Inferior parietal cortex (tissue), 1 donor: Measurements from ENCODE around the gene BUB1B.
"Not testable (repeated sequence)": the region's sequence is repeated elsewhere in the genome, so short reads cannot be mapped to it uniquely, and the experiment has no call there.

ENCODE experiments used
- DNase-seq: peaks from one replicate; pipeline ENCODE4 v3.0.0-alpha.2; 2016; ENCODE audit errors: extremely low spot score

Gene BUB1B

DNA sequence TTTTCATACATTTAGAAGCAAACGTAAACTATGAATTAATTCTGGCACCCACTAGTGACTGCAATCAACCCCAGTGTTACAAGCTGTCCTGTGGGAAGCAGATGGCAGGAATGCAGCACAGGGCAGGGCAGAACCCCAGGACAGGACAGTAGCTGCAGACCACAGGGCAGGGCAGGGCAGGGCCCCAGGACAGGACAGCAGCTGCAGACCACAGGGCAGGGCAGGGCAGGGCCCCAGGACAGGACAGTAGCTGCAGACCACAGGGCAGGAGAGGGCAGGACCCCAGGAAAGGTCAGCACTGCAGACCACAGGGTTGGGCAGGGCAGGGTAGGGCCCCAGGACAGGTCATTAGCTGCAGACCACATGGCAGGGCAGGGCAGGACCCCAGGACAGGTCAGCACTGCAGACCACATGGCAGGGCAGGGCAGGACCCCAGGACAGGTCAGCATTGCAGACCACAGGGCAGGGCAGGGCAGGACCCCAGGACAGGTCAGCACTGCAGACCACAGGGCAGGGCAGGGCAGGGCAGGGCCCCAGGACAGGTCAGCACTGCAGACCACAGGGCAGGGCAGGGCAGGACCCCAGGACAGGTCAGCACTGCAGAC lies 24.9 kb upstream of the BUB1B start:
- DNase-seq, result not testable (repeated sequence)

DNA sequence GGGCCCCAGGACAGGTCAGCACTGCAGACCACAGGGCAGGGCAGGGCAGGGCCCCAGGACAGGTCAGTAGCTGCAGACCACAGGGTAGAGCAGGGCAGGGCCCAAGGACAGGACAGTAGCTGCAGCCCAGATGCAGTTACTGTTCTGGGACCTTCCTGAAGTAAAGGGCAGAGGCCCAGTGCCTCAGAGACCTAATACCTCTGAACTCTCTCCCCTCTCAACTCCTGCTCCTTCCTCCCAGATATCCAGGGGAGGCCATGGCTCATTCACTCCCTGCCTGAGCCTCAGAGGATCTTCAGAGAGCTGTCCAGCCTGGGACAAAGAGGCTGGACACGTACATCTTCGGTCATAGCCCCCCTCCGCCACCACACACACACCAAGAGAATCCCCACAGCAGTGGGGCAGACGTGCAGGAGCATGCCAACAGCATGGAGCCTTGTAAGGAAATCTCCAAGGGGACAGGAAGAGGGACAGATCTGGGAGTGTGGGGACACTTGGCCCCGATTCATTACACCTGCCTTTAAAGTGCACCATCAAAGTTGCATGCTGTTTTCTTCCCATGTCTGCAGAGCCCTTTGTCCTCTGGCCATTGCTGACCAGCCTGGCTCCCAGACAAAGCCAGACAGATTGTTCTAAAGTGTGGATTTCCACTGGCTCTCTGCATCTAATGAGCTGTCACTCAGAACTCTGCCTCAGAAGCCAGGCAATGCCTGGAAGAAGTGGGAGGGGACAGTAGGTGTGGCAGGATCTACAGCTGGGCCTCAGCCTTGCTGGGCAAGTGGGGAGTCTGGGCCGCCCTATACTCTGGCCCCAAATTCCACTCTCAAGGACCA lies 24.2 kb upstream of the BUB1B start:
- DNase-seq, result no peak

GRCh38 chr15:40137303-40138200 lies 23.3 kb upstream of the BUB1B start:
- DNase-seq, result no peak

DNA sequence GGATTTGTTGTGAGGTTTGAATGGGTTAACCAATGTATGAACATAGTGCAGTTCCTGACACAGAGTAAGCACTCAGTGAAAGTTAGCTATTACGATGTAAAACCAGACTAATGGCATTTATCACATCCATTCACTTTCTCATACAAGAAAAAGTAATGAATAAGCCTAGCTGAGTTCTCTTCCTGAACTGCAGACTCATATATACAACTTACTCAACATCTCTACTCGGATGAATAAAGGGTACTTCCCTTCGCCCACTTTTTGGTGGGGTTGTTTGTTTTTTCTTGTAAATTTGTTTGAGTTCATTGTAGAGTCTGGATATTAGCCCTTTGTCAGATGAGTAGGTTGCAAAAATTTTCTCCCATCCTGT lies 22.7 kb upstream of the BUB1B start:
- DNase-seq, result not testable (repeated sequence)

DNA sequence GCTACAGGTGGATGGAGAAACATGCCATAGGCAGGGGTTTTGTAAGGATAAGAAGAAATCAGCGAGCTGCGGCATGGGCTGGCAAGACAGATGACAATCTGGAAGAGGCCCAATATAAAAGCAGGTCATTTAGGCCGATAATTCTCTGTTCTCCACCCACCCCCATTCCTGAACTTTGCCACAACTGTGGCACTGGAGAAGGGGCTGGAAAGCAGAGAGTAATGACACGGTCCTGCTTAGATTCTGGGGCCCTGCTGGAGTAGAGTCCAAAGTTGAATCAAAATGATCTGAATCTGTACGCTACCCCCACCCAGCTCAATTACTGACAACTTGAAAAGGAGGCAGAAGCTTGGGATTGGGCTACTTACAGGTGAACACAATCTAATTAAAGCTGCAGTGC lies 18.4 kb upstream of the BUB1B start:
- DNase-seq, result no peak

GRCh38 chr15:40146037-40146436 lies 14.8 kb upstream of the BUB1B start:
- DNase-seq, result no peak

GRCh38 chr15:40149339-40149738 lies 11.5 kb upstream of the BUB1B start:
- DNase-seq, result no peak

GRCh38 chr15:40150163-40150925 lies 10.5 kb upstream of the BUB1B start:
- peak; percentile 9 for DNase-seq

DNA sequence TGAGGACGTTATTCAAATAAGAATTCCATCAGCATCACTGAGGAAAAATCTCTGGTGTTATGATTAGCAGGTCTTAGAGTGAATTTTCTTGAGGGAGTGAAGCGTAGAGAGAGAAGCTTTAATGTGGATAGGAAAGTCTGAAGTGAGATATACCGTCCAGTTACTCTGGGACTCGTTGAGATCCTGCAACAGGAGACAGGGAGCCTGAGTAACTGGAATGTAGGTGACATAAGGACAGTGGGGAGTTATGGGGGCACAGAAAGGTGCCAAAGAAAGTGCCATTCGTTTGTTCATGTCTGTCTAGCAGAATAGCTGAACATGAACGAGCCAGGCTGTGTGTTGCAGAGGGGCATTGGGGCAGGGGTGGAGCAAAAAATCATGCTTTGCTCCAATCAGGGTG lies 9.4 kb upstream of the BUB1B start:
- DNase-seq, result no peak

GRCh38 chr15:40151991-40152390 lies 8.9 kb upstream of the BUB1B start:
- DNase-seq, result no peak

GRCh38 chr15:40154821-40155220 lies 6.0 kb upstream of the BUB1B start:
- not testable (repeated sequence) for DNase-seq

DNA sequence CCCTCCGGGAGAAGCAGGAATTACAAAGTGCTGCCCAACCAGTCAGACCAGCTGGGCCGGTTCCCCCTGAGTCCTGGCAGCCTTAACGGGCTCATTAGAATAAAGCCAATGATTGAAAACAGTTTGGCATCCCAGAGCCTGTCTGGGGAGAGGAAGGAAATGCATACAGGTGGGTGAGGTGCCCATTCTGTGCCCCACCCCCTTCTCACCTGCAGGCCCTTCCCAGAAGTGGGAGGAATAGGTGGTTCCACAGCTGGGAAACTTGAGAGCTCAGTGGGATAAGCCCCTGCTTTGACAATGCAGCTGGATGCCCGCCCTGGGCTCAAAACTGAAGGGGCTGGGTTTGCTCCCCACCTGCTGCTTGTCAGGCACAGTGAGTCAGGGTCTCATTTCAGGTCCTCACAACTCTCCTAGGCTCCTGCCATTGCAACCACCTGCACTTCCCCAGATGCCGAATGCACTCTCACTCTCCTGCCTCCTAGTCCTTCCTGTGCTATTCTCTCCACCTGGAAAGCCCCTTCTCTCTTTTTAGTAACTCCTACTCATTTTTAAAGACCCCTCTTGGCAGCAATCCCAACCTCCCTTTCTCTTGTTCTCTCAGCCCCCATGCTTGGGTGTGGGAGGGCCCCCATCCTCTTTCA lies 5.5 kb upstream of the BUB1B start:
- DNase-seq, result no peak

DNA sequence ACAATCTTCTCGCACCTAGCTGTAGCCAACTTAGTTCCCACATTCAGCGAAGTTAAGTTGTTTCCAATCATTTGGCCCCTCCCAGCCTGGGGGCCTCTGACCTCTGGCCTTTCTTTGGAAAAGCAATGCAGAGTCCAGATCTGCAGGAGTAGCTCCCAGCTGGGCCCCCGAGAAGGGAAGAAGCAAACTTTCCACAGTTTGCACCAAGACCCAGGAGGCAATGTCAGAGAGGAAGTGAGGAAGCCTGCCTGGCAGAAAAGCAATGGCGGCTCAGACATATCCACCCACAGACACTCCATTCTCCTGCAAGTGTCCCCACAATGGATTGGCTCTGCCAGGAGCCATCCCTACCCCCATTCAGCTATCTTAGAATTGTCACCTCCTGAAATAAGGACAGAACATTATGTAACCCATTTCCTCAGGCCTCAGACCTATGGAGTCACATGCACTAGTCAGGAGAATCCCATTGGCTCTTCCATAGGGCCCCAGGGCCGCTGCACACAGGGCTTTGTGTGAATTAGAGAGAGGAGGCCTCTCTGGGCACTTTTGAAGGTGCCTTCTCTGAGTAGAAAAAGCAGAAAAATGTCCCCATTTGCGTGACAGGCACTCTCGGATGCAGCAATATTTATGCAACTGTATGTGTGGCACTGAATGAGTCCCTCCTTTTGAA lies 3.0 kb upstream of the BUB1B start:
- DNase-seq, result no peak

GRCh38 chr15:40160021-40160420 lies 848 bp upstream of the BUB1B start:
- DNase-seq, result no peak

DNA sequence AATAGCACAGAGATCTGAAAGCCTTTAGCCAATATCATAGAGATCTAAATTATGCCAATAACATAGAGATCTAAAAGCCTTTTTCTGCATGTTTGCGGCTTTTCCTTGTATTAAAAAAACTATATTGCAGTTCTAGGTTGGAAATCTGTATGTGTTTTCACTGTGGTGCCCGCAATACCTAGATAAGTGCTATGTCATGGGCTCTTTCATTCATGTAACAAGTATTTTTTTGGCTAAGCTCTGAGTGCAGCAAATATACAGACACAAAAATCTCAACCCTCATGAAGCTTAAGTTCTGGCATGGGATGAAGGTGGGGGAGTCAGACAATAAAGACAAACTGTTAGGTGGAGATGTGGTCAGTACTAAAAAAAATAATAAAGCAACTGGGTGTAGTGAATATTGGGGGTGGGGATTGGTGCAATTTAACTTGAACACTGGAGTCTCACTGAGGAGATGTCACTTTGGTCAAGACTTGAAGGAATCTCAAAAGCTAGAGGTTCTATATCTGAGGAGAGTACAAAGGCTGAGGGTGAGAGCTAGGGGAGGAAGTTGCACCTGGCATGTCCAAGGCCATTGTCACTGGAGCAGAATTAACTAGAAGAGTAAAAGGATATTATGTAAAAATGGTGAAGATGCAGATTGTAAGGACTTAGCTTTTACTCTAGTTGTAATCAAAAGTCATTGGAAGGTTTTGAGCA lies 973 bp downstream of the BUB1B start:
- DNase-seq, result no peak

- DNase-seq, result no peak
Observed at GRCh38 chr15:40162552-40162951, 1.7 kb downstream of the BUB1B start.

DNA sequence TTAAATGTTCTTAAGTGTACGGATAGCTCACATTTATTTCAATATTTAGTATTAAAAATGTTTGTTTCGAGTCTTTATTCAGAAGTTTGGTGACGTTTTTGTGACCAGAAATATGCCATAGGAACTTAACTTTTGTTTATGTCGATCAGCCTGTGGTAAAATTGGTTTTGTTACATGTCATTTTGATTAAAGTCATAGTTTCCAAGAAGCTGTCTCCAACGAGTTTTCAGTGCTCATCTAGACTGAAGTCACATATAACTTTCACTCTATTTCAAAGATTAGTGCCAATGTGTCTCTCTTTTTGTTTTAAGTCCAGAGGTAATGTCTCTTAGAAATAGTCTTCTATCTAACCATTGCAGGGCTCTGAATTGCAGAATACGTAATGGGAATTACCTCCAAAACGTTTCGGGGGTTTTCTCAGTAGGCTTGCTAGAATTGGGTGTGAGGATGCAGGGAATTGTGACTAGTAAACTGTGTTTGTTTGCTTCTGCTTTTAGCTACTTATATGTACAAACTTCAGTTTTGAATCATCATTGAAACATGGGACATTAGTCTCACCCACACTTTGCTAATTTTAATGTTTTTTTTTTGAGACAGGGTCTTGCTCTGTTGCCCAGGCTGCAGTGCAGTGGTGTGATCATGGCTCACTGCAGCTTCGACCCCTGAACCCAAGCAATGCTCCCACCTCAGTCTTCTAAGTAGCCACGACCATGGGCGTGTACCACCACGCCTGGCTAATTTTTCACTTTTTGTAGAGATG lies 3.0 kb downstream of the BUB1B start:
- DNase-seq, result no peak

GRCh38 chr15:40167374-40167773 lies 6.5 kb downstream of the BUB1B start:
- DNase-seq, result not testable (repeated sequence)

DNA sequence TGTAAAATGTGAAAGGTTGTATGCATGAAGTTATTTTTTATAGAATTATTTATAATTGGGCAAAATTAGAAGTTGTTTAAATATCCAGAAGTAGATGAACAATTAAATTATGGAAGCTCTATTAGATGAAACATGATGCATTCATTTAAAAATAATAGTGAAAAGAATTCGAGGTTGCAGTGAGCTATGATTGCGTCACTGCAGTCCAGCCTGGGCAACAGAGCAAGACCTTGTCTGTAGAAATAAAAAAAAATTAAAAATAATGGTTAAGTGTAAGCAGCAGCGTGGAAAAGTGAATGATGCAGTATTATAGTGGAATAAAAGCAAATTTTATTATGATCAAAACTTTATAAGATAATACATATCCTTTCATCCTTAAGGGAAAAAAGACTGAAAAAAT lies 14.3 kb downstream of the BUB1B start:
- DNase-seq, result no peak
